GM12878 (cell line): ENCODE measurements around the gene MORC1. TPM values are rescaled to one million over a fixed set of nuclear protein-coding genes. Genes with fewer than 3 reads are reported as not detected.

Experiments
- ATAC-seq: fragments of 200-7000 bp; cut with Tn5 transposase; 3 replicates; pipeline ENCODE4 v1.9.1; 2020; ENCODE audit warnings: mild to moderate bottlenecking, moderate library complexity
- BruUV-seq: library from RNA; stranded (reverse); fragments of 400-500 nt; replicated peaks from 2 replicates; lab custom pipeline; 2021; lab: Mats Ljungman, UMichigan
- CTCF ChIA-PET: fragments of 300-600 bp; sonication (Branson Sonifier 250); formaldehyde crosslinking; extraction: SDS; loops from one replicate; lab custom pipeline; 2021; ENCODE audit warnings: inconsistent platforms; lab: Yijun Ruan, JAX
- POLR2A ChIA-PET: fragments of 350-600 bp; formaldehyde crosslinking; extraction: SDS; loops from one replicate; lab custom pipeline; 2021; ENCODE audit warnings: inconsistent platforms; lab: Charles Lee
- RAD21 ChIA-PET: fragments of 300-600 bp; sonication (Branson Sonifier 250); formaldehyde crosslinking; loops from one replicate; lab custom pipeline; 2023; ENCODE audit warnings: antibody characterized with exemption; ENCODE audit not compliant: unreplicated experiment; lab: Charles Lee
- SMC1A ChIA-PET: fragments of 300-600 bp; sonication (Branson Sonifier 250); formaldehyde crosslinking; loops from one replicate; lab custom pipeline; 2023; ENCODE audit not compliant: unreplicated experiment, uncharacterized antibody; lab: Charles Lee
- DNase-seq: peaks from one replicate; pipeline ENCODE4 v3.0.0-alpha.2; 2011; ENCODE audit warnings: low read depth, low spot score
- FAIRE-seq: peaks from 3 replicates; lab custom pipeline; 2011; peaks lifted over from hg19 to GRCh38; lab: Jason Lieb, UNC
- H2AFZ ChIP-seq: 2 replicates; pipeline ENCODE4 v1.6.0; 2011; ENCODE audit warnings: low read depth, low read length, control low read depth; ENCODE audit not compliant: control insufficient read depth
- H3K27ac ChIP-seq: 2 replicates; pipeline ENCODE4 v1.5.1; 2011; ENCODE audit warnings: control low read depth; ENCODE audit not compliant: control insufficient read depth, insufficient read depth
- H3K27me3 ChIP-seq, 2 experiments: replicated peaks in 1 of 2; 2 replicates each; pipeline versions ENCODE4 v1.6.0 to v1.6.1; 2011; ENCODE audit warnings: low read length in 1 of 2; ENCODE audit not compliant: control insufficient read depth in 2 of 2, insufficient read depth in 2 of 2
- H3K36me3 ChIP-seq, 2 experiments: 2 replicates each; pipeline ENCODE4 v1.5.1; 2011; ENCODE audit warnings: low read length in 1 of 2; ENCODE audit not compliant: control insufficient read depth in 2 of 2, insufficient read depth in 2 of 2
- H3K4me1 ChIP-seq: 2 replicates; pipeline ENCODE4 v1.6.1; 2011; ENCODE audit warnings: mild to moderate bottlenecking, low read length, moderate library complexity, mixed read lengths; ENCODE audit not compliant: control insufficient read depth, insufficient read depth
- H3K4me2 ChIP-seq: 2 replicates; pipeline ENCODE4 v1.6.0; 2011; ENCODE audit warnings: control low read depth; ENCODE audit not compliant: control insufficient read depth, insufficient read depth
- H3K4me3 ChIP-seq: fragments of 200-600 bp; sonication (generic); 2 replicates; pipeline ENCODE4 v1.5.1; 2016
- H3K79me2 ChIP-seq: 2 replicates; pipeline ENCODE4 v1.6.0; 2011; ENCODE audit warnings: low read length; ENCODE audit not compliant: control insufficient read depth, insufficient read depth
- H3K9ac ChIP-seq: 2 replicates; pipeline ENCODE4 v1.8.0; 2011; ENCODE audit warnings: low read length, control low read depth, mixed read lengths; ENCODE audit not compliant: control insufficient read depth, insufficient read depth
- H3K9me3 ChIP-seq: replicated peaks from 3 replicates; pipeline ENCODE4 v1.5.1; 2011; ENCODE audit warnings: mild to moderate bottlenecking, low read length; ENCODE audit not compliant: control insufficient read depth, insufficient read depth
- H4K20me1 ChIP-seq: 2 replicates; pipeline ENCODE4 v1.6.0; 2011; ENCODE audit not compliant: control insufficient read depth, insufficient read depth
- CHD2 ChIP-seq: IDR thresholded peaks from 2 replicates; pipeline ENCODE4 v1.6.1; 2011; ENCODE audit warnings: low read depth, low read length, improper control_type of control experiment, borderline replicate concordance
- CREM ChIP-seq: IDR thresholded peaks from 2 replicates; pipeline ENCODE4 v1.6.1; 2014; ENCODE audit warnings: antibody characterized with exemption, low read depth
- CTCF ChIP-seq, 3 experiments: IDR thresholded peaks in 2 of 3; conservative IDR thresholded peaks in 1 of 3; 2 replicates each; pipeline ENCODE4 v1.5.1; 2011; ENCODE audit warnings: low read depth in 3 of 3, low read length in 3 of 3, mild to moderate bottlenecking in 3 of 3, control low read depth in 2 of 3, moderate library complexity in 2 of 3, inconsistent platforms in 1 of 3, mixed read lengths in 1 of 3; ENCODE audit not compliant: control insufficient read depth in 2 of 3, insufficient read depth in 1 of 3; ENCODE audit errors: extremely low read depth in 1 of 3
- HCFC1 ChIP-seq: fragments of 150-350 bp; IDR thresholded peaks from 2 replicates; pipeline ENCODE4 v1.6.1; 2014; ENCODE audit warnings: low read length
- HDAC6 ChIP-seq: fragments of 200-600 bp; sonication (generic); IDR thresholded peaks from one replicate; pipeline ENCODE4 v1.8.0; 2017; ENCODE audit warnings: antibody characterized with exemption; ENCODE audit not compliant: unreplicated experiment
- IKZF2 ChIP-seq, 2 experiments: fragments of 450-650 bp; IDR thresholded peaks; 2 replicates each; pipeline ENCODE4 v1.6.1; 2017; ENCODE audit warnings: mild to moderate bottlenecking in 2 of 2, moderate library complexity in 2 of 2
- JUND ChIP-seq: IDR thresholded peaks from 2 replicates; pipeline ENCODE4 v1.6.1; 2012; ENCODE audit warnings: low read depth, mild to moderate bottlenecking, low read length, improper control_type of control experiment, moderate library complexity
- MEF2B ChIP-seq: fragments of 450-650 bp; IDR thresholded peaks from 2 replicates; pipeline ENCODE4 v1.6.1; 2018; ENCODE audit warnings: mild to moderate bottlenecking, moderate library complexity; ENCODE audit not compliant: partially characterized antibody, poor library complexity, severe bottlenecking
- MYB ChIP-seq: fragments of 150-350 bp; IDR thresholded peaks from 2 replicates; pipeline ENCODE4 v1.6.1; 2014; ENCODE audit warnings: mild to moderate bottlenecking, low read depth, low read length, borderline replicate concordance
- PAX5 ChIP-seq: IDR thresholded peaks from 2 replicates; pipeline ENCODE4 v1.6.1; 2011; ENCODE audit warnings: low read depth, low read length, borderline replicate concordance
- PAX8 ChIP-seq: fragments of 450-650 bp; IDR thresholded peaks from 2 replicates; pipeline ENCODE4 v1.6.1; 2017; ENCODE audit warnings: mild to moderate bottlenecking, moderate library complexity
- RB1 ChIP-seq: fragments of 450-650 bp; formaldehyde crosslinking; IDR thresholded peaks from 2 replicates; pipeline ENCODE4 v1.6.1; 2017; ENCODE audit warnings: mild to moderate bottlenecking, borderline replicate concordance
- RCOR1 ChIP-seq: conservative IDR thresholded peaks from 2 replicates; pipeline ENCODE4 v1.6.1; 2012; ENCODE audit warnings: low read depth, low read length, improper control_type of control experiment
- SMC3 ChIP-seq: IDR thresholded peaks from 2 replicates; pipeline ENCODE4 v1.6.1; 2011; ENCODE audit warnings: low read length, improper control_type of control experiment, borderline replicate concordance
- TARDBP ChIP-seq: IDR thresholded peaks from 2 replicates; pipeline ENCODE4 v1.6.1; 2016; ENCODE audit warnings: borderline replicate concordance
- WGBS: methylation state at CpG from one replicate; pipeline ENCODE4 v1.1.6; 2016; ENCODE audit warnings: low lambda C conversion rate; ENCODE audit not compliant: insufficient replicate concordance, insufficient coverage; ENCODE audit errors: missing lambda C conversion rate; 5-methylcytosine and 5-hydroxymethylcytosine counted together
- in situ Hi-C: fragments of 300-500 bp; cut with MboI; formaldehyde crosslinking; loops from 9 replicates; pipeline ENCODE4 v1.14.3; 2018; ENCODE audit warnings: mixed read lengths
- intact Hi-C: fragments of 100-400 bp; cut with micrococcal nuclease; formaldehyde crosslinking; loops from one replicate; pipeline ENCODE4 v1.14.2; 2022; ENCODE audit not compliant: unreplicated experiment
- polyA plus RNA-seq, 11 experiments: library from polyadenylated mRNA; depleted of rRNA in 4 of 11; unstranded in 6 of 11; stranded (reverse) in 5 of 11; fragments of >200 nt; fragmentation: Nextera tagmentation in 4 of 11; fragmentation: Illumina TruSeq in 1 of 11; extraction: Ambion mirVana in 4 of 11; extraction: Trizol in 1 of 11; gene quantifications; 1 replicate in 1 of 11; 2 replicates in 10 of 11; pipeline versions ENCODE4 v1.2.1 to v1.2.3, GENCODE V29; 2011 to 2016; ENCODE audit warnings: inconsistent platforms in 2 of 11, missing spikeins in 2 of 11, low read depth in 1 of 11
- total RNA-seq, 4 experiments: library from RNA; depleted of rRNA in 3 of 4; stranded (reverse); fragments of >200 nt in 3 of 4; fragmentation: Illumina TruSeq in 1 of 4; extraction: Trizol in 1 of 4; gene quantifications; 2 replicates each; pipeline versions ENCODE4 v1.2.1 to v1.2.3, GENCODE V29; 2013 to 2021
- TF ChIP-seq, protein P1 (sequence below): fragments of 450-650 bp; conservative IDR thresholded peaks from 2 replicates; pipeline ENCODE4 v1.6.1; 2017; ENCODE audit warnings: mild to moderate bottlenecking, moderate library complexity
- TF ChIP-seq, protein P2 (sequence below): IDR thresholded peaks from 2 replicates; pipeline ENCODE4 v1.6.1; 2012; ENCODE audit warnings: mild to moderate bottlenecking, low read depth, low read length

Gene MORC1
- total and polyA plus RNA-seq, 10 of the 15 experiments (the other 5 are each of a cell fraction or from before 2014, with no cell fraction given): 0.18 TPM; not detected in 9

- TF ChIP-seq, protein P1, sequence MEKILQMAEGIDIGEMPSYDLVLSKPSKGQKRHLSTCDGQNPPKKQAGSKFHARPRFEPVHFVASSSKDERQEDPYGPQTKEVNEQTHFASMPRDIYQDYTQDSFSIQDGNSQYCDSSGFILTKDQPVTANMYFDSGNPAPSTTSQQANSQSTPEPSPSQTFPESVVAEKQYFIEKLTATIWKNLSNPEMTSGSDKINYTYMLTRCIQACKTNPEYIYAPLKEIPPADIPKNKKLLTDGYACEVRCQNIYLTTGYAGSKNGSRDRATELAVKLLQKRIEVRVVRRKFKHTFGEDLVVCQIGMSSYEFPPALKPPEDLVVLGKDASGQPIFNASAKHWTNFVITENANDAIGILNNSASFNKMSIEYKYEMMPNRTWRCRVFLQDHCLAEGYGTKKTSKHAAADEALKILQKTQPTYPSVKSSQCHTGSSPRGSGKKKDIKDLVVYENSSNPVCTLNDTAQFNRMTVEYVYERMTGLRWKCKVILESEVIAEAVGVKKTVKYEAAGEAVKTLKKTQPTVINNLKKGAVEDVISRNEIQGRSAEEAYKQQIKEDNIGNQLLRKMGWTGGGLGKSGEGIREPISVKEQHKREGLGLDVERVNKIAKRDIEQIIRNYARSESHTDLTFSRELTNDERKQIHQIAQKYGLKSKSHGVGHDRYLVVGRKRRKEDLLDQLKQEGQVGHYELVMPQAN: no peak
- TF ChIP-seq HDAC6: no peak
- TF ChIP-seq CHD2: no peak
- no peak for TF ChIP-seq PAX8
- no peak for TF ChIP-seq MYB
- TF ChIP-seq RB1: no peak
- no peak for TF ChIP-seq CREM
These were observed 48.0 kb upstream of the MORC1 start (continued) for GRCh38 chr3:109165905-109166304.

DNA sequence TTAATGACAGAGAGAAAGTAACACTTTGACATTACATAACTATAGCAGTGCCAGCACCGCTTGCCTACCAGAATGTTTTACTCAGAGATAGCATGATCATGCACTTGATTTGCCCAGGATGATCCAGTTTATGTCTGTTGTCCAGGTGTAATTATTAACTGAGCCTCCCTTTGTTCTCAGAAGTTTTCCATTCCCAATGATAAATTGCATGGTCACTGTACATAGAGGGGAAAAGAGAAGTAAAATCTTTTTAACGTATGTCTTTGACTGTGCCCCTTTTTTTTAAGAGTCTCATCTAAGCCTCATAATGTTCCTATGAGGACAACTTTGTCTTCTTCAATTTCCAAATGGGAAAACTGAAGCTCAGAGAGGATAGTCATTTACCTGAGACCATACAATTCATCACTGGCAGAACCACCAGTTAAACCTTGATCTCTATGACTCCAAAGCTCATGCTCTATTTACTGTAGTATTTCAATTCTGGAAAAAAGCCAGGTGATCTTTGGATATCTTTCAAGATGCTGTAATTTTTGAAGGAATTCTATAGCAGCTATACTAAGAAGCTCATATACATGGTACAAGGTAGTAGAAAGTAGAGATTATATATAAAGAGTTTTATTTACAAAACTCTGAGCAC, 43.7 kb upstream of the MORC1 start:
- Histone ChIP-seq H3K36me3 (no peaks in the 10 kb centered on the region), H3K4me3 (no peak overlapping the region), H4K20me1 (no peaks in the 10 kb centered on the region), H3K27ac (no peak overlapping the region), H3K27me3 (no peaks in the 10 kb centered on the region), H3K4me2 (no peak overlapping the region), H3K9ac (no peak overlapping the region), H2AFZ (no peak overlapping the region), H3K9me3 (no peaks in the 10 kb centered on the region), H3K4me1 (no peaks in the 10 kb centered on the region), H3K79me2 (no peaks in the 10 kb centered on the region)
- no TSS peak for BruUV-seq
- intact Hi-C loops (no loop called here), in situ Hi-C loops (no loop called here)
- DNase-seq (no peak), FAIRE-seq (no peak), ATAC-seq (no peak)
- SMC1A ChIA-PET: no interaction called here
- 16% methylated on average over 2 of the region's 2 CpGs for WGBS
- RAD21 ChIA-PET: no interaction called here
- POLR2A ChIA-PET: no interaction called here
- CTCF ChIA-PET: no interaction called here
- TF ChIP-seq, protein P2, sequence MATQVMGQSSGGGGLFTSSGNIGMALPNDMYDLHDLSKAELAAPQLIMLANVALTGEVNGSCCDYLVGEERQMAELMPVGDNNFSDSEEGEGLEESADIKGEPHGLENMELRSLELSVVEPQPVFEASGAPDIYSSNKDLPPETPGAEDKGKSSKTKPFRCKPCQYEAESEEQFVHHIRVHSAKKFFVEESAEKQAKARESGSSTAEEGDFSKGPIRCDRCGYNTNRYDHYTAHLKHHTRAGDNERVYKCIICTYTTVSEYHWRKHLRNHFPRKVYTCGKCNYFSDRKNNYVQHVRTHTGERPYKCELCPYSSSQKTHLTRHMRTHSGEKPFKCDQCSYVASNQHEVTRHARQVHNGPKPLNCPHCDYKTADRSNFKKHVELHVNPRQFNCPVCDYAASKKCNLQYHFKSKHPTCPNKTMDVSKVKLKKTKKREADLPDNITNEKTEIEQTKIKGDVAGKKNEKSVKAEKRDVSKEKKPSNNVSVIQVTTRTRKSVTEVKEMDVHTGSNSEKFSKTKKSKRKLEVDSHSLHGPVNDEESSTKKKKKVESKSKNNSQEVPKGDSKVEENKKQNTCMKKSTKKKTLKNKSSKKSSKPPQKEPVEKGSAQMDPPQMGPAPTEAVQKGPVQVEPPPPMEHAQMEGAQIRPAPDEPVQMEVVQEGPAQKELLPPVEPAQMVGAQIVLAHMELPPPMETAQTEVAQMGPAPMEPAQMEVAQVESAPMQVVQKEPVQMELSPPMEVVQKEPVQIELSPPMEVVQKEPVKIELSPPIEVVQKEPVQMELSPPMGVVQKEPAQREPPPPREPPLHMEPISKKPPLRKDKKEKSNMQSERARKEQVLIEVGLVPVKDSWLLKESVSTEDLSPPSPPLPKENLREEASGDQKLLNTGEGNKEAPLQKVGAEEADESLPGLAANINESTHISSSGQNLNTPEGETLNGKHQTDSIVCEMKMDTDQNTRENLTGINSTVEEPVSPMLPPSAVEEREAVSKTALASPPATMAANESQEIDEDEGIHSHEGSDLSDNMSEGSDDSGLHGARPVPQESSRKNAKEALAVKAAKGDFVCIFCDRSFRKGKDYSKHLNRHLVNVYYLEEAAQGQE: no peak
- no peak for TF ChIP-seq SMC3
- no peak for TF ChIP-seq MEF2B
- no peak for TF ChIP-seq IKZF2 (IDR thresholded peaks at IDR 0.05)
- TF ChIP-seq RCOR1: no peak
- TF ChIP-seq TARDBP: no peak
- no peak for TF ChIP-seq HCFC1
- no peak for TF ChIP-seq CTCF (IDR thresholded peaks at IDR 0.05 in 2 of 3, conservative IDR thresholded peaks at IDR 0.05 in 1 of 3; ENCODE audit: control insufficient read depth in 2 of 3, extremely low read depth in 1 of 3, insufficient read depth in 1 of 3, low read depth in 3 of 3, low read length in 3 of 3)
- TF ChIP-seq PAX5: no peak
- TF ChIP-seq JUND: no peak
